ENCODE measurements around the gene LHX5. TPM values are rescaled to one million over a fixed set of nuclear protein-coding genes. Genes with fewer than 3 reads are reported as not detected.

LHX5 gene
- total RNA-seq, 4 donors from 2014 or later: not detected

DNA sequence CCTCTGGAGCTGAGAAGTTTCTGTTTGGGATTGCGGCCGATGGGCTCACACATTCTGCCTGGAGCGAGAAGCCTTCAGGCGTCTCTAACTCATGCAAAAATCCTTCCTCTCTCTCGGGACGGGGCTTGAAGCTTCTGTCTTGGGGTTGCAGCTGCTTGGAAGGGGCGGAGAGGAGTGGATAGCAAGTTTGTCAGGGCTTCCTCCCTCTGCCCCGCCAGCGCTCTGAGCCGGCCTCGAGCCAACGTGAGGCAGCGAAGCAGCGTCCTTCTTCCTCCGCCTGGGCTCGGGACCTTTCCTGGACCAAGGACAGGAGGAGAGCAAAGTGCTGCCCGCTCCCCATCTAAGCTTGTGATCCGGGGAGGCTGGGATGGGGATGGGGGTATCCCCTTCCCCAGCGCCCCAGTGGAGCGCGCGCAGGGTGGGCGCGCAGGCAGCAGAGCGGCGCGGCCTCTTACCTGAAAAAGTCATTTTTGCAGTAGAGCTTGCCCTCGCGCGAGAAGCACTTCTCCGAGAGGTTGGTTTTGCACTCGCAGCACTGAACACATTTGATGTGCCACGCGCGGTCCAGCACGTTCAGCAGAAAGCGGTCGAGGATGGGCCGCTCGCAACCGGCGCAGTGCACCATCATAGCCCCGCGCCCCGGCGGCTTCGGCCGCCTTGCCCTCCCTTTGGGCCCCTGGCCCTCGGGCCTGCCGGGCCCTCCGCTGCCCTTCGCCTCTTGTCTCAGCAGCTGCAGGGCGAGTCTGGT, 626 bp downstream of the LHX5 start:
- Histone ChIP-seq H3K4me1 (no peaks in the 10 kb centered on the region), H3K27me3 (peaks cover 2 to 65% of the 10 kb centered on the region in 2 donors), H3K4me3 (no peak overlapping the region), H3K36me3 (no peaks in the 10 kb centered on the region), H3K9me3 (no peaks in the 10 kb centered on the region), H3K27ac (no peak overlapping the region)
- DNase-seq: no peak
- intact Hi-C loops (cut with DNase I; ENCODE audit: low total_unique reads): no loop called here
- TF ChIP-seq CTCF (IDR thresholded peaks at IDR 0.05) (no peak), POLR2A (IDR thresholded peaks at IDR 0.05) (no peak)

- Histone ChIP-seq H3K9me3 (no peaks in the 10 kb centered on the region), H3K4me3 (no peak overlapping the region), H3K36me3 (no peaks in the 10 kb centered on the region), H3K27ac (no peak overlapping the region), H3K27me3 (peaks cover 7 to 64% of the 10 kb centered on the region in 2 donors), H3K4me1 (peaks cover 0 to 3% of the 10 kb centered on the region in 2 donors)
- TF ChIP-seq POLR2A (IDR thresholded peaks at IDR 0.05): no peak
- TF ChIP-seq CTCF (IDR thresholded peaks at IDR 0.05): no peak
- no peak for DNase-seq
- intact Hi-C loops (cut with DNase I; ENCODE audit: low total_unique reads): no loop called here
These were observed 1.5 kb downstream of the LHX5 start for GRCh38 chr12:113469949-113470743.

DNA sequence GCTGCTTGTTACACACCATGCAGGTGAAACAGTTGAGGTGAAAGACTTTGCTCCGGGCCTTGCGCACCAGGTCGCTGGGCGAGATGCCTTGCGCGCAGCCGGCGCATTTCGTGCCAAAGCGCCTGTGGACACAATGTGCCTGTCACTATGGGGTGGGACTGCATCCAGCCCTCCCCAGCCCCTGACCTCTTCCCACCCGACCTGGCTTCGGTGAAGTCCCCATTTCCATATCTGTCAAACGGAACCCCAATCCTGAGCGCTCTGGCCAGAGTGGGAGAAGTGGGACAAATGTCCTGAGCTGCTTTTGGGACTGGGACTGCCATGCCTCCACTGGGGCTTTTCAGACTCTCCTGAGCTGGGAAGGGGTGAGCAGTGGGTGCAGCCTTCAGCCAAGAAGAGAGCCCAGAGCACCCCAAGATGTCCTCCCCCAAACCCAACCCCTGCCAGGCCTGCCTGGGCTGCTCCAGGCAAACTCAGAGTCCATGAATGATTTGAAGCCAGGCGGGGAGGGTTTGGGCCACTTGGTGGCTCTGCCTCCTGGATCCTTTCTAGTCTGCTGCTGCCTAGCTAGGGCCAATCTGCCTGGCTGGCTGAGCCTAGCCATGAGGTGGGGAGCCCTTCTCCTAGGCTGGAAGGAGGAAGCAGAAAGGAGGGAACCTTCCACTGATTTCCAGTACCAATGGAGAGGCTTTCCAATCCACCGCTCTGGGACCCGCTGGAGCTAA, 2.3 kb downstream of the LHX5 start:
- Histone ChIP-seq H3K4me1 (peaks cover 0 to 6% of the 10 kb centered on the region in 2 donors), H3K36me3 (no peaks in the 10 kb centered on the region), H3K4me3 (no peak overlapping the region), H3K27me3 (peaks cover 12 to 64% of the 10 kb centered on the region in 2 donors), H3K27ac (no peak overlapping the region), H3K9me3 (no peaks in the 10 kb centered on the region)
- no peak for DNase-seq
- intact Hi-C loops (cut with DNase I; ENCODE audit: low total_unique reads): no loop called here
- TF ChIP-seq CTCF (IDR thresholded peaks at IDR 0.05): no peak
- no peak for TF ChIP-seq POLR2A (IDR thresholded peaks at IDR 0.05)

- Histone ChIP-seq H3K4me3 (no peak overlapping the region), H3K27me3 (peaks cover 12 to 66% of the 10 kb centered on the region in 2 donors), H3K36me3 (no peaks in the 10 kb centered on the region), H3K4me1 (peaks cover 0 to 11% of the 10 kb centered on the region in 2 donors), H3K27ac (no peak overlapping the region), H3K9me3 (no peaks in the 10 kb centered on the region)
- intact Hi-C loops (cut with DNase I; ENCODE audit: low total_unique reads): no loop called here
- TF ChIP-seq POLR2A (IDR thresholded peaks at IDR 0.05) (no peak), CTCF (IDR thresholded peaks at IDR 0.05) (no peak)
- no peak for DNase-seq
These were observed 3.1 kb downstream of the LHX5 start for GRCh38 chr12:113468365-113469223.

Measured in uterus (tissue), 4 donors.